Cardiac muscle cell (in vitro differentiated cells and primary cell): Measurements from ENCODE around the gene CHST9. TPM values are rescaled to one million over a fixed set of nuclear protein-coding genes. Genes with fewer than 3 reads are reported as not detected.

Experiments used
- DNase-seq, 2 donors: peaks; one replicate each; pipeline versions ENCODE4 v3.0.0 to v3.0.0-alpha.2; 2010 to 2017; ENCODE audit warnings: low read depth in 1 of 2, low spot score in 1 of 2
- H3K27ac ChIP-seq: fragments of 200-600 bp; sonication (generic); 2 replicates; pipeline ENCODE4 v1.5.1; 2016
- H3K27me3 ChIP-seq: fragments of 200-600 bp; sonication (generic); 2 replicates; pipeline ENCODE4 v1.6.0; 2016; ENCODE audit warnings: control low read depth
- H3K36me3 ChIP-seq: fragments of 200-600 bp; sonication (generic); 2 replicates; pipeline ENCODE4 v1.5.1; 2016; ENCODE audit warnings: control low read depth
- H3K4me1 ChIP-seq: fragments of 200-600 bp; sonication (generic); 2 replicates; pipeline ENCODE4 v1.8.1; 2017; ENCODE audit warnings: low read depth, mild to moderate bottlenecking, mixed run types
- H3K4me3 ChIP-seq: fragments of 200-600 bp; sonication (generic); 2 replicates; pipeline ENCODE4 v1.5.1; 2016; ENCODE audit warnings: mild to moderate bottlenecking
- H3K9me3 ChIP-seq: fragments of 200-600 bp; sonication (generic); 2 replicates; pipeline ENCODE4 v1.5.1; 2017; ENCODE audit warnings: low read depth, mild to moderate bottlenecking, control low read depth
- polyA plus RNA-seq: library from polyadenylated mRNA; unstranded; fragments of >200 nt; fragmentation: Nextera tagmentation; extraction: Ambion mirVana; gene quantifications from 2 replicates; pipeline ENCODE4 v1.2.1, GENCODE V29; 2016
- total RNA-seq: library from RNA; depleted of rRNA; stranded (reverse); fragments of >200 nt; gene quantifications from 2 replicates; pipeline ENCODE4 v1.2.3, GENCODE V29; 2016
- TF ChIP-seq, protein P1 (sequence below): IDR thresholded peaks from 2 replicates; pipeline ENCODE4 v1.5.1; 2012; ENCODE audit warnings: low read depth, mild to moderate bottlenecking, low read length

The CHST9 gene
- total and polyA plus RNA-seq, 2 experiments from 2014 or later, result 0.36 TPM; not detected in 1

- Histone ChIP-seq H3K4me3 (no peak overlapping the region), H3K9me3 (no peaks in the 10 kb centered on the region), H3K4me1 (no peaks in the 10 kb centered on the region), H3K27ac (no peak overlapping the region), H3K27me3 (no peaks in the 10 kb centered on the region), H3K36me3 (no peaks in the 10 kb centered on the region)
- TF ChIP-seq, protein P1, sequence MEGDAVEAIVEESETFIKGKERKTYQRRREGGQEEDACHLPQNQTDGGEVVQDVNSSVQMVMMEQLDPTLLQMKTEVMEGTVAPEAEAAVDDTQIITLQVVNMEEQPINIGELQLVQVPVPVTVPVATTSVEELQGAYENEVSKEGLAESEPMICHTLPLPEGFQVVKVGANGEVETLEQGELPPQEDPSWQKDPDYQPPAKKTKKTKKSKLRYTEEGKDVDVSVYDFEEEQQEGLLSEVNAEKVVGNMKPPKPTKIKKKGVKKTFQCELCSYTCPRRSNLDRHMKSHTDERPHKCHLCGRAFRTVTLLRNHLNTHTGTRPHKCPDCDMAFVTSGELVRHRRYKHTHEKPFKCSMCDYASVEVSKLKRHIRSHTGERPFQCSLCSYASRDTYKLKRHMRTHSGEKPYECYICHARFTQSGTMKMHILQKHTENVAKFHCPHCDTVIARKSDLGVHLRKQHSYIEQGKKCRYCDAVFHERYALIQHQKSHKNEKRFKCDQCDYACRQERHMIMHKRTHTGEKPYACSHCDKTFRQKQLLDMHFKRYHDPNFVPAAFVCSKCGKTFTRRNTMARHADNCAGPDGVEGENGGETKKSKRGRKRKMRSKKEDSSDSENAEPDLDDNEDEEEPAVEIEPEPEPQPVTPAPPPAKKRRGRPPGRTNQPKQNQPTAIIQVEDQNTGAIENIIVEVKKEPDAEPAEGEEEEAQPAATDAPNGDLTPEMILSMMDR, result no peak
- no peak for DNase-seq
Observed at GRCh38 chr18:26961839-26962238, 223.3 kb downstream of the CHST9 start.

- TF ChIP-seq, protein P1, result no peak
Observed at GRCh38 chr18:26960911-26961310, 224.2 kb downstream of the CHST9 start.

DNA sequence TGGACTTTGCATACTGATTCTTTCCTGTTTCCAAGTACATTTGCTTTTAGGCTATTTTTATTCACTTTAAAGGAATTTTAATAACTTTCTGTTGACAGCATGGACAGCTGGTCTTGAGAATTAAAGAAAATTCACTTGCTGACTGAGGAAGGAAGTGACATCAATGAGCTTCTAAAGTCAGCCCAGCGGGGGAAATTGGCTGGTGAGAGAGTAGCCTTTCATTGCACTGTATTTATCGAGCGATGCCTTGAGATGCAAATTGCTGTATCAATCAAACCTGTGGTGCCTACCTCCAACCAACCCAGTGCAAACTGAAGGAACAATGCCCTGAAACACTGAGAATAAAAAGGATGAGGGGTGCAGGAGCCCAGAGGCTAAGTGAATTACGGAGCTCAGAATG is 228.2 kb downstream of the CHST9 start:
- no peak for DNase-seq
- H3K4me3 ChIP-seq, result no peak overlapping the region
- H3K27me3 ChIP-seq, result no peaks in the 10 kb centered on the region
- no peaks in the 10 kb centered on the region for H3K9me3 ChIP-seq
- H3K27ac ChIP-seq, result no peak overlapping the region
- TF ChIP-seq, protein P1, result no peak
- no peaks in the 10 kb centered on the region for H3K36me3 ChIP-seq
- H3K4me1 ChIP-seq, result no peaks in the 10 kb centered on the region

More at GRCh38 chr18:26960911-26961310, 224.2 kb downstream of the CHST9 start:
- H3K4me3 ChIP-seq, result no peak overlapping the region
- DNase-seq, result peak in 1 of 2 donors; percentile 1
- H3K27ac ChIP-seq, result no peak overlapping the region
- no peaks in the 10 kb centered on the region for H3K27me3 ChIP-seq
- H3K4me1 ChIP-seq, result no peaks in the 10 kb centered on the region
- no peaks in the 10 kb centered on the region for H3K36me3 ChIP-seq
- H3K9me3 ChIP-seq, result no peaks in the 10 kb centered on the region

GRCh38 chr18:26948703-26949102 is 236.4 kb downstream of the CHST9 start:
- TF ChIP-seq, protein P1, result no peak
- Histone ChIP-seq H3K4me1 (no peaks in the 10 kb centered on the region), H3K27ac (no peak overlapping the region), H3K9me3 (no peaks in the 10 kb centered on the region), H3K4me3 (no peak overlapping the region), H3K27me3 (no peaks in the 10 kb centered on the region), H3K36me3 (no peaks in the 10 kb centered on the region)
- no peak for DNase-seq

GRCh38 chr18:26943906-26944305 is 241.2 kb downstream of the CHST9 start:
- TF ChIP-seq, protein P1, result no peak
- Histone ChIP-seq H3K9me3 (no peaks in the 10 kb centered on the region), H3K4me1 (no peaks in the 10 kb centered on the region), H3K27me3 (no peaks in the 10 kb centered on the region), H3K36me3 (no peaks in the 10 kb centered on the region), H3K4me3 (no peak overlapping the region), H3K27ac (no peak overlapping the region)
- DNase-seq, result no peak

GRCh38 chr18:26941584-26941983 is 243.5 kb downstream of the CHST9 start:
- no peak for DNase-seq
- Histone ChIP-seq H3K27ac (no peak overlapping the region), H3K4me3 (no peak overlapping the region), H3K27me3 (no peaks in the 10 kb centered on the region), H3K36me3 (no peaks in the 10 kb centered on the region), H3K9me3 (no peaks in the 10 kb centered on the region), H3K4me1 (no peaks in the 10 kb centered on the region)
- TF ChIP-seq, protein P1, result no peak
